SU-DHL-6 (cell line): ENCODE results near the gene CELSR3.

Experiments used
- H2AFZ ChIP-seq: fragments of 200-600 bp; sonication (generic); 2 replicates; pipeline ENCODE4 v1.6.1; 2014; ENCODE audit warnings: low read depth, mild to moderate bottlenecking, moderate library complexity, mixed read lengths, antibody characterized with exemption, low read length; ENCODE audit not compliant: severe bottlenecking
- H3F3A ChIP-seq: fragments of 200-600 bp; shearing (Covaris generic); 2 replicates; pipeline ENCODE4 v1.6.0; 2016; ENCODE audit warnings: antibody characterized with exemption, mild to moderate bottlenecking; ENCODE audit not compliant: insufficient read depth
- H3K27ac ChIP-seq: fragments of 200-600 bp; sonication (generic); 2 replicates; pipeline ENCODE4 v1.5.1; 2016; ENCODE audit warnings: low read depth, mild to moderate bottlenecking, low read length, moderate library complexity, mixed read lengths
- H3K27me3 ChIP-seq: fragments of 200-600 bp; sonication (generic), shearing (Covaris generic); 2 replicates; pipeline ENCODE4 v1.6.0; 2014; ENCODE audit warnings: mild to moderate bottlenecking, low read length
- H3K36me3 ChIP-seq: fragments of 200-600 bp; sonication (generic); 2 replicates; pipeline ENCODE4 v1.6.1; 2014; ENCODE audit warnings: mild to moderate bottlenecking, low read length, mixed read lengths
- H3K4me2 ChIP-seq: fragments of 300-600, 200-600 bp; shearing (Covaris generic), sonication (generic); 2 replicates; pipeline ENCODE4 v1.6.0; 2014; ENCODE audit warnings: low read length, low read depth, mild to moderate bottlenecking; ENCODE audit not compliant: poor library complexity, severe bottlenecking
- H3K4me3 ChIP-seq: fragments of 200-600 bp; sonication (generic); 2 replicates; pipeline ENCODE4 v1.5.1; 2014; ENCODE audit warnings: antibody characterized with exemption, low read length, mild to moderate bottlenecking, mixed read lengths; ENCODE audit not compliant: insufficient read depth, poor library complexity, severe bottlenecking
- H3K79me2 ChIP-seq: fragments of 200-600 bp; sonication (generic); 2 replicates; pipeline ENCODE4 v1.6.1; 2014; ENCODE audit warnings: mild to moderate bottlenecking, low read length, moderate library complexity; ENCODE audit not compliant: insufficient read depth
- H3K9ac ChIP-seq: fragments of 200-600 bp; sonication (generic); 2 replicates; pipeline ENCODE4 v1.7.0; 2014; ENCODE audit warnings: mild to moderate bottlenecking, low read length
- H3K9me2 ChIP-seq: fragments of 200-600 bp; sonication (generic); replicated peaks from 2 replicates; pipeline ENCODE4 v1.6.1; 2014; ENCODE audit warnings: low read length; ENCODE audit not compliant: insufficient read depth
- H3K9me3 ChIP-seq: fragments of 200-600 bp; sonication (generic); 2 replicates; pipeline ENCODE4 v1.6.1; 2014; ENCODE audit warnings: low read length, mixed read lengths; ENCODE audit not compliant: insufficient read depth
- H4K20me1 ChIP-seq: fragments of 200-600 bp; sonication (generic); 2 replicates; pipeline ENCODE4 v1.6.1; 2014; ENCODE audit warnings: low read depth, mild to moderate bottlenecking, antibody characterized with exemption, low read length, moderate library complexity, mixed read lengths
- CTCF ChIP-seq: fragments of 200-600 bp; sonication (generic); IDR thresholded peaks from one replicate; pipeline ENCODE4 v1.5.1; 2017; ENCODE audit warnings: antibody characterized with exemption, mild to moderate bottlenecking, low read length, moderate library complexity; ENCODE audit not compliant: insufficient read depth, poor library complexity, severe bottlenecking
- EZH2phosphoT487 ChIP-seq: fragments of 200-600 bp; sonication (generic), shearing (Covaris generic); conservative IDR thresholded peaks from 2 replicates; pipeline ENCODE4 v1.6.1; 2018; ENCODE audit warnings: mild to moderate bottlenecking, antibody characterized with exemption, low read length, moderate library complexity, mixed read lengths

CELSR3 gene

GRCh38 chr3:48662145-48662752 lies 437 bp downstream of the CELSR3 start:
- Histone ChIP-seq H3K4me2 (no peak overlapping the region), H3K9me2 (no peaks in the 10 kb centered on the region), H2AFZ (no peak overlapping the region), H3K79me2 (no peaks in the 10 kb centered on the region), H3K4me3 (no peak overlapping the region), H3K27ac (no peak overlapping the region), H3F3A (0 out of 2 replicates have a peak, but pooled peaks cover 6% of the 10 kb centered on the region), H3K36me3 (no peaks in the 10 kb centered on the region), H3K9ac (no peak overlapping the region), H3K9me3 (no peaks in the 10 kb centered on the region), H3K27me3 (no peaks in the 10 kb centered on the region), H4K20me1 (no peaks in the 10 kb centered on the region)
- TF ChIP-seq EZH2phosphoT487, result no peak
- no peak for TF ChIP-seq CTCF

GRCh38 chr3:48661501-48662144 lies 1.1 kb downstream of the CELSR3 start:
- no peaks in the 10 kb centered on the region for H3K79me2 ChIP-seq
- no peak overlapping the region for H3K27ac ChIP-seq
- no peak overlapping the region for H3K4me2 ChIP-seq
- H3K9me2 ChIP-seq, result no peaks in the 10 kb centered on the region
- H3K9ac ChIP-seq, result no peak overlapping the region
- H3K27me3 ChIP-seq, result no peaks in the 10 kb centered on the region
- H3K36me3 ChIP-seq, result no peaks in the 10 kb centered on the region
- no peak overlapping the region for H2AFZ ChIP-seq
- H4K20me1 ChIP-seq, result no peaks in the 10 kb centered on the region
- TF ChIP-seq EZH2phosphoT487 (no peak), CTCF (no peak)
- no peak overlapping the region for H3K4me3 ChIP-seq
- no peaks in the 10 kb centered on the region for H3K9me3 ChIP-seq
- 0 out of 2 replicates have a peak, but pooled peaks cover 6% of the 10 kb centered on the region for H3F3A ChIP-seq

GRCh38 chr3:48660800-48661400 lies 1.8 kb downstream of the CELSR3 start:
- TF ChIP-seq CTCF, result no peak
- TF ChIP-seq EZH2phosphoT487, result no peak
- no peaks in the 10 kb centered on the region for H3K9me2 ChIP-seq
- H3K27me3 ChIP-seq, result no peaks in the 10 kb centered on the region
- H3K4me2 ChIP-seq, result no peak overlapping the region
- H4K20me1 ChIP-seq, result no peaks in the 10 kb centered on the region
- H3K4me3 ChIP-seq, result no peak overlapping the region
- H3K79me2 ChIP-seq, result no peaks in the 10 kb centered on the region
- H2AFZ ChIP-seq, result no peak overlapping the region
- H3F3A ChIP-seq, result 0 out of 2 replicates have a peak, but pooled peaks cover 6% of the 10 kb centered on the region
- H3K27ac ChIP-seq, result no peak overlapping the region
- no peaks in the 10 kb centered on the region for H3K36me3 ChIP-seq
- H3K9me3 ChIP-seq, result no peaks in the 10 kb centered on the region
- no peak overlapping the region for H3K9ac ChIP-seq
